Calu3 (cell line): Measurements from ENCODE around the gene SRD5A2. TPM values are rescaled to one million over a fixed set of nuclear protein-coding genes. Genes with fewer than 3 reads are reported as not detected.

Source experiments
- Bru-seq: library from RNA; stranded (reverse); fragments of 400-500 nt; gene quantifications from one replicate; lab custom pipeline; 2021; lab: Mats Ljungman, UMichigan
- BruChase-seq, 2 experiments: library from RNA; stranded (reverse); fragments of 400-500 nt; gene quantifications; one replicate each; lab custom pipeline; 2021; lab: Mats Ljungman, UMichigan
- BruUV-seq: library from RNA; stranded (reverse); fragments of 400-500 nt; replicated peaks from 2 replicates; lab custom pipeline; 2021; lab: Mats Ljungman, UMichigan
- CTCF ChIA-PET: fragments of 300-600 bp; sonication (Branson Sonifier 250); formaldehyde crosslinking; loops from one replicate; lab custom pipeline; 2022; ENCODE audit warnings: antibody characterized with exemption; lab: Charles Lee
- DNase-seq: peaks from one replicate; pipeline ENCODE4 v3.0.0; 2022
- H3K27ac Mint-ChIP-seq: one replicate; pipeline ENCODE4 v1.8.0; 2022; ENCODE audit warnings: mixed read lengths; ENCODE audit not compliant: unreplicated experiment
- H3K27me3 Mint-ChIP-seq: one replicate; pipeline ENCODE4 v1.8.0; 2022; ENCODE audit warnings: mixed read lengths; ENCODE audit not compliant: unreplicated experiment
- H3K36me3 Mint-ChIP-seq: one replicate; pipeline ENCODE4 v1.8.0; 2022; ENCODE audit warnings: mild to moderate bottlenecking, moderate library complexity, mixed read lengths; ENCODE audit not compliant: insufficient read depth, unreplicated experiment
- H3K4me1 Mint-ChIP-seq: one replicate; pipeline ENCODE4 v1.8.0; 2022; ENCODE audit warnings: mild to moderate bottlenecking, low read depth, mixed read lengths; ENCODE audit not compliant: unreplicated experiment
- H3K4me3 Mint-ChIP-seq: one replicate; pipeline ENCODE4 v1.8.0; 2022; ENCODE audit warnings: mild to moderate bottlenecking, low read depth, moderate library complexity, mixed read lengths; ENCODE audit not compliant: unreplicated experiment
- H3K9me3 Mint-ChIP-seq: one replicate; pipeline ENCODE4 v1.8.0; 2022; ENCODE audit warnings: low read depth, mixed read lengths; ENCODE audit not compliant: unreplicated experiment
- intact Hi-C: fragments of 100-400 bp; cut with micrococcal nuclease; formaldehyde crosslinking; loops from one replicate; pipeline ENCODE4 v1.10.0; 2022; ENCODE audit not compliant: unreplicated experiment
- long read RNA-seq: library from polyadenylated mRNA; stranded (forward); transcript quantifications from one replicate; pipeline ENCODE4 v2.0.0, GENCODE V29; 2022
- total RNA-seq: library from RNA; stranded (reverse); gene quantifications from 2 replicates; pipeline ENCODE4 v1.2.3, GENCODE V29; 2022
- TF ChIP-seq, protein P1 (sequence below): fragments of 200-600 bp; IDR thresholded peaks from one replicate; pipeline ENCODE4 v1.8.0; 2022; ENCODE audit warnings: antibody characterized with exemption; ENCODE audit not compliant: unreplicated experiment

The SRD5A2 gene, protein sequence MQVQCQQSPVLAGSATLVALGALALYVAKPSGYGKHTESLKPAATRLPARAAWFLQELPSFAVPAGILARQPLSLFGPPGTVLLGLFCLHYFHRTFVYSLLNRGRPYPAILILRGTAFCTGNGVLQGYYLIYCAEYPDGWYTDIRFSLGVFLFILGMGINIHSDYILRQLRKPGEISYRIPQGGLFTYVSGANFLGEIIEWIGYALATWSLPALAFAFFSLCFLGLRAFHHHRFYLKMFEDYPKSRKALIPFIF
- total RNA-seq (not detected in 2 replicates), Bru-seq, nascent RNA (percentile 8 among the genes with signal in this experiment), BruChase-seq, experiment 1, labeled RNA remaining after a 6-hour chase (percentile 15 among the genes with signal in this experiment), BruChase-seq, experiment 2, labeled RNA remaining after a 2-hour chase (percentile 20 among the genes with signal in this experiment)
- long read RNA-seq, partial matches to known transcripts, result 0 of 1 reads
- long read RNA-seq, other reads (novel, unspliced or antisense), result 1 of 1 reads

DNA sequence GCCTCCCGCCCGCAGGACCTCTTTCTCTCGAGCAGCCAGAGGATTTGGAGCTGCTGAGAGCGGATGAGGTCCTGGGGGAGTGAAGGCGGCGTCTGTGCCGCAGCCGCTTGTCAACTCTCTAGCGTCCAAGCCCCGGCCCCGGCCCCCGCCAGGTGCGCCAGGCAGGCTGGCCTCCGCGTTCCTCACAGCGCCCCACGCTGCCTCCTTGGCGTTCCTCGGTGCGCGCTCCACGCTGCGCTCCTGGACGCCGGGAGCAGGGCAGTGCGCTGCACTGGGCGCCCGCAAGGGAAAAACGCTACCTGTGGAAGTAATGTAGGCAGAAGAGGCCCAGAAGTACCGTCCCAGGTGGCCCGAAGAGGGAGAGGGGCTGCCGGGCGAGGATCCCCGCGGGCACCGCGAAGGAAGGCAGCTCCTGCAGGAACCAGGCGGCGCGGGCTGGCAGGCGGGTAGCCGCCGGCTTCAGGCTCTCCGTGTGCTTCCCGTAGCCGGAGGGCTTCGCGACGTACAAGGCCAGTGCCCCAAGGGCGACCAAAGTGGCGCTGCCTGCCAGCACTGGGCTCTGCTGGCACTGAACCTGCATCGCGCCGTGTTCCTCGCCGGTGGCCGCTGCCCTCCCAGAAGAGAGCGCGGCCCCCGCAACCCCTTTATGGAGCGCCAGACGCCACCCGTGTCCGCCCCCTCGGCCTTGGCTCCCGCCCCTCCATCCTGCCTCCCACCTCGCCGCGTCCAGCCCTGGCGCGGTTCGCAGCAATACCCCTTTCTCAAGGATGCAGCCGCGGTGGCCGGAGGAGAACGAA, at the start of gene SRD5A2:
TSS of gene SRD5A2 (minus strand) at position 618 of the 797 bp plus-strand sequence. CDS start at position 580, 38 bp downstream.
- CTCF ChIA-PET, result no interaction called here
- Mint-ChIP-seq H3K4me3 (peak within 1 kb of the TSS; percentile 55), H3K27ac (no peak within 1 kb of the TSS), H3K27me3 (peaks cover 67% of the 10 kb centered on the region), H3K9me3 (peaks cover 5% of the 10 kb centered on the region), H3K36me3 (no peaks in the 10 kb centered on the region), H3K4me1 (no peaks in the 10 kb centered on the region)
- BruUV-seq, result no TSS peak
- intact Hi-C loops, result no loop called here
- DNase-seq, result peak; percentile 19
- TF ChIP-seq, protein P1, sequence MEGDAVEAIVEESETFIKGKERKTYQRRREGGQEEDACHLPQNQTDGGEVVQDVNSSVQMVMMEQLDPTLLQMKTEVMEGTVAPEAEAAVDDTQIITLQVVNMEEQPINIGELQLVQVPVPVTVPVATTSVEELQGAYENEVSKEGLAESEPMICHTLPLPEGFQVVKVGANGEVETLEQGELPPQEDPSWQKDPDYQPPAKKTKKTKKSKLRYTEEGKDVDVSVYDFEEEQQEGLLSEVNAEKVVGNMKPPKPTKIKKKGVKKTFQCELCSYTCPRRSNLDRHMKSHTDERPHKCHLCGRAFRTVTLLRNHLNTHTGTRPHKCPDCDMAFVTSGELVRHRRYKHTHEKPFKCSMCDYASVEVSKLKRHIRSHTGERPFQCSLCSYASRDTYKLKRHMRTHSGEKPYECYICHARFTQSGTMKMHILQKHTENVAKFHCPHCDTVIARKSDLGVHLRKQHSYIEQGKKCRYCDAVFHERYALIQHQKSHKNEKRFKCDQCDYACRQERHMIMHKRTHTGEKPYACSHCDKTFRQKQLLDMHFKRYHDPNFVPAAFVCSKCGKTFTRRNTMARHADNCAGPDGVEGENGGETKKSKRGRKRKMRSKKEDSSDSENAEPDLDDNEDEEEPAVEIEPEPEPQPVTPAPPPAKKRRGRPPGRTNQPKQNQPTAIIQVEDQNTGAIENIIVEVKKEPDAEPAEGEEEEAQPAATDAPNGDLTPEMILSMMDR, result no peak

DNA sequence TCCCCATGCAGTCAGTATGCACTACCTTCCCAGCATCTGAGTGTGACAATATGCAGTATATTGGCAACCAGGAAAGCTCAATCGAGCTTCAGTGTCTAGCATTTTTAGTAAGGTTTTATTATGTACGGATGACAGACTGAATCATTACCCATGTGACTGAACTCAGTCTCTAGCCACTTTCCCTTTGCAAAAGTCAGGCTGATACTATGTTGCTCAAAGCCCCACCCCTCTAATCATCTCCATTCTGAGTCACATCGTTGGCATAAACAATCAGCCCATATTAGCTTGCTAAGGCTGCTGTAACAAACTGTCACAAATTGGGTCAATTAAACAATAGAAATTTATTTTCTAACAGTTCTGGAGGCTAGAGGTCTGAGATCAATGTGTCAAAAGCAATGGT, 25.8 kb upstream of the SRD5A2 start:
- H3K4me3 Mint-ChIP-seq, result no peak overlapping the region
- TF ChIP-seq, protein P1, result no peak
- no TSS peak for BruUV-seq
- H3K36me3 Mint-ChIP-seq, result no peaks in the 10 kb centered on the region
- peaks cover 22% of the 10 kb centered on the region for H3K27me3 Mint-ChIP-seq
- intact Hi-C loops, result no loop called here
- CTCF ChIA-PET, result no interaction called here
- H3K4me1 Mint-ChIP-seq, result no peaks in the 10 kb centered on the region
- H3K27ac Mint-ChIP-seq, result no peak overlapping the region
- DNase-seq, result no peak
- H3K9me3 Mint-ChIP-seq, result peaks cover 7% of the 10 kb centered on the region

DNA sequence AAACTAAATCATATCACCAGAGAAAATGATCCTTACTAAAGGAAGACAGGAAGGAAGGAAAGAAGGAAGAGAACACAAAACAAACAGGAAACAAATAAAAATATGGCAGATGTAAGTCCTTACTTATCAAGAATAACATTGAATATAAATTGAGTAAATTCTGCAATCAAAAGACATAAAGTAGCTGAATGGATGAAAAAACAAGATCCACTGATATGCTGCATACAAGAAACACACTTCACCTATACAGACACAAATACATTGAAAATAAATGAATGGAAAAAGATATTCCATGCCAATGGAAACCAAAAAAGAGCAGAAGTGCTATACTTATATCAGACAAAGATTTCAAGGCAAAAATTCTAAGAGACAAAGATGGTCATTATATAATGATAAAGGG, 18.0 kb upstream of the SRD5A2 start:
- CTCF ChIA-PET, result no interaction called here
- no peak overlapping the region for H3K4me3 Mint-ChIP-seq
- TF ChIP-seq, protein P1, result no peak
- DNase-seq, result no peak
- BruUV-seq, result no TSS peak
- H3K9me3 Mint-ChIP-seq, result peaks cover 2% of the 10 kb centered on the region
- H3K36me3 Mint-ChIP-seq, result no peaks in the 10 kb centered on the region
- peaks cover 47% of the 10 kb centered on the region for H3K27me3 Mint-ChIP-seq
- no peaks in the 10 kb centered on the region for H3K4me1 Mint-ChIP-seq
- H3K27ac Mint-ChIP-seq, result no peak overlapping the region
- intact Hi-C loops, result no loop called here

DNA sequence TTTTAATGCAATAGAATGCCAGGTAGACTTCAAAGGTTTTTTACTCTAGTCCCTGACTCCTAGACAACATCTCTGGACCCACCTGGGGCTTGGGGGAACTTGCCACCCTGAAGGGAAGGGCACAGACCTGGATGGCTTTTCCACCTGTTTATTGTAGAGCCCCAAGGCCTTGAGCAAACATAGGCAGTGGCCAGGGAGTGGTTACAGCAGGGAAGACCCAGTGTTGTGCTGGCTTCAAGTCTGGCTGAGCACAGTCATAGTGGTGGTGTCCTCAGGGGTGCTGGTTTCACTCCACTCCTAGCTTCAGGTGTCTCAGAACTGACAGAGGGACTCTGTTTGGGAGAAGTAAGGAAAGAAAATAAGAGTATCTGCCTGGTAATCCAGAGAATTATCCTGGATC, 5.5 kb upstream of the SRD5A2 start:
- H3K27me3 Mint-ChIP-seq, result peaks cover 64% of the 10 kb centered on the region
- H3K27ac Mint-ChIP-seq, result no peak overlapping the region
- TF ChIP-seq, protein P1, result no peak
- CTCF ChIA-PET, result no interaction called here
- intact Hi-C loops, result no loop called here
- H3K36me3 Mint-ChIP-seq, result no peaks in the 10 kb centered on the region
- peaks cover 5% of the 10 kb centered on the region for H3K9me3 Mint-ChIP-seq
- DNase-seq, result no peak
- no peaks in the 10 kb centered on the region for H3K4me1 Mint-ChIP-seq
- H3K4me3 Mint-ChIP-seq, result no peak overlapping the region
- no TSS peak for BruUV-seq
